Lower lobe of right lung (tissue), 2 donors: Measurements from ENCODE around the gene KLK10. TPM values are rescaled to one million over a fixed set of nuclear protein-coding genes. Genes with fewer than 3 reads are reported as not detected.
"Not testable (repeated sequence)": the region's sequence is repeated elsewhere in the genome, so short reads cannot be mapped to it uniquely, and the experiment has no call there.

ENCODE experiments used
- ATAC-seq, 2 donors: fragments of 200-7000 bp; cut with Tn5 transposase; one replicate each; pipeline ENCODE4 v1.9.1; 2020 to 2022; ENCODE audit warnings: mild to moderate bottlenecking in 2 of 2, moderate library complexity in 2 of 2
- DNase-seq: peaks from one replicate; pipeline ENCODE4 v3.0.0-alpha.2; 2020
- H3K27ac ChIP-seq: fragments of 200-600 bp; one replicate; pipeline ENCODE4 v1.8.0; 2022
- H3K27me3 ChIP-seq: fragments of 200-600 bp; one replicate; pipeline ENCODE4 v1.8.0; 2022; ENCODE audit warnings: low read depth
- H3K36me3 ChIP-seq: fragments of 200-600 bp; one replicate; pipeline ENCODE4 v1.8.0; 2022; ENCODE audit warnings: mild to moderate bottlenecking
- H3K4me1 ChIP-seq: fragments of 200-600 bp; one replicate; pipeline ENCODE4 v1.8.0; 2022
- H3K4me3 ChIP-seq: fragments of 200-600 bp; one replicate; pipeline ENCODE4 v1.8.0; 2022; ENCODE audit warnings: mild to moderate bottlenecking
- H3K9me3 ChIP-seq: fragments of 200-600 bp; one replicate; pipeline ENCODE4 v1.8.0; 2022
- CTCF ChIP-seq: fragments of 200-600 bp; IDR thresholded peaks from one replicate; pipeline ENCODE4 v1.8.0; 2022; ENCODE audit warnings: antibody characterized with exemption, mild to moderate bottlenecking
- intact Hi-C: fragments of 100-400 bp; cut with DNase I; formaldehyde crosslinking; loops from one replicate; pipeline ENCODE4 v1.11.0; 2022
- total RNA-seq: library from RNA; stranded (reverse); fragmentation: NEBNext Ultra II Directional; extraction: Animal tissue kit (Norgen Biotek cat#: 25700); gene quantifications from one replicate; pipeline ENCODE4 v1.2.1, GENCODE V29; 2021
- donor health status: DM: no; HTN: yes; CAD: no; lungs with severe emphysema.

The KLK10 gene
- total RNA-seq, 1 donor from 2014 or later: 5.7 TPM

- Histone ChIP-seq H3K4me1 (no peaks in the 10 kb centered on the region), H3K9me3 (no peaks in the 10 kb centered on the region), H3K27ac (no peak overlapping the region), H3K27me3 (peaks cover 21% of the 10 kb centered on the region), H3K4me3 (no peak overlapping the region), H3K36me3 (no peaks in the 10 kb centered on the region)
- DNase-seq (no peak), ATAC-seq (no peak)
- TF ChIP-seq CTCF: no peak
- intact Hi-C loops: no loop called here
Measured at GRCh38 chr19:50974702-50975556, 44.6 kb downstream of the KLK10 start.

- Histone ChIP-seq H3K4me3 (no peak overlapping the region), H3K27ac (no peak overlapping the region), H3K4me1 (no peaks in the 10 kb centered on the region), H3K36me3 (no peaks in the 10 kb centered on the region), H3K9me3 (no peaks in the 10 kb centered on the region), H3K27me3 (peaks cover 14% of the 10 kb centered on the region)
- intact Hi-C loops: no loop called here
- TF ChIP-seq CTCF: no peak
- DNase-seq: no peak
- ATAC-seq: no peak
Measured at GRCh38 chr19:50972795-50973376, 46.6 kb downstream of the KLK10 start.

- H3K4me1 ChIP-seq, H3K27ac ChIP-seq, H3K4me3 ChIP-seq, ATAC-seq, H3K9me3 ChIP-seq, H3K36me3 ChIP-seq, intact Hi-C loops, DNase-seq: not testable (repeated sequence)
- peaks cover 17% of the 10 kb centered on the region for H3K27me3 ChIP-seq
Measured at GRCh38 chr19:50969810-50970209, 49.7 kb downstream of the KLK10 start.

GRCh38 chr19:50969413-50969760 is 50.1 kb downstream of the KLK10 start, which contains the start of gene KLK6:
KLK6 (minus strand) TSS chr19:50969591; CDS start chr19:50968104, 1,487 bp downstream.
- Histone ChIP-seq H3K27ac (no peak within 1 kb of the TSS), H3K27me3 (peaks cover 21% of the 10 kb centered on the region), H3K9me3 (no peaks in the 10 kb centered on the region), H3K36me3 (no peaks in the 10 kb centered on the region), H3K4me3 (no peak within 1 kb of the TSS), H3K4me1 (no peaks in the 10 kb centered on the region)
- no peak for TF ChIP-seq CTCF
- intact Hi-C loops: no loop called here
- DNase-seq (no peak), ATAC-seq (peak in 1 of 2 donors; percentile 37)

- H3K4me1 ChIP-seq: no peaks in the 10 kb centered on the region
- no peak overlapping the region for H3K4me3 ChIP-seq
- intact Hi-C loops: no loop called here
- ATAC-seq: no peak
- no peak overlapping the region for H3K27ac ChIP-seq
- H3K9me3 ChIP-seq: no peaks in the 10 kb centered on the region
- no peak for TF ChIP-seq CTCF
- peaks cover 21% of the 10 kb centered on the region for H3K27me3 ChIP-seq
- no peak for DNase-seq
- H3K36me3 ChIP-seq: no peaks in the 10 kb centered on the region
Measured at GRCh38 chr19:50968716-50969412, 50.6 kb downstream of the KLK10 start.
